DOHH2 (cell line): ENCODE data around the gene ZNF85.
"Not testable (repeated sequence)": the region's sequence is repeated elsewhere in the genome, so short reads cannot be mapped to it uniquely, and the experiment has no call there.

Experiments used
- H3F3A ChIP-seq: fragments of 200-600 bp; sonication (generic), shearing (Covaris generic); 2 replicates; pipeline ENCODE4 v1.6.0; 2016; ENCODE audit warnings: antibody characterized with exemption, mild to moderate bottlenecking; ENCODE audit not compliant: control insufficient read depth, insufficient read depth
- H3K27ac ChIP-seq: fragments of 200-600 bp; sonication (generic); 2 replicates; pipeline ENCODE4 v1.5.1; 2014; ENCODE audit warnings: low read depth, mild to moderate bottlenecking, low read length, moderate library complexity
- H3K27me3 ChIP-seq: fragments of 200-600 bp; sonication (generic); 2 replicates; pipeline ENCODE4 v1.6.1; 2014; ENCODE audit warnings: mild to moderate bottlenecking, low read length, mixed read lengths; ENCODE audit not compliant: control insufficient read depth
- H3K36me3 ChIP-seq: fragments of 200-600 bp; sonication (generic); 2 replicates; pipeline ENCODE4 v1.6.1; 2014; ENCODE audit warnings: mild to moderate bottlenecking, low read length, moderate library complexity, mixed read lengths; ENCODE audit not compliant: control insufficient read depth
- H3K4me1 ChIP-seq: fragments of 200-600 bp; sonication (generic); 2 replicates; pipeline ENCODE4 v1.6.1; 2014; ENCODE audit warnings: mild to moderate bottlenecking, low read length, mixed read lengths; ENCODE audit not compliant: control insufficient read depth
- H3K4me2 ChIP-seq: fragments of 200-600 bp; sonication (generic); 2 replicates; pipeline ENCODE4 v1.6.0; 2014; ENCODE audit warnings: mild to moderate bottlenecking, low read length, moderate library complexity
- H3K4me3 ChIP-seq: fragments of 200-600 bp; sonication (generic); 2 replicates; pipeline ENCODE4 v1.5.1; 2014; ENCODE audit warnings: mild to moderate bottlenecking, low read length, mixed read lengths
- H3K79me2 ChIP-seq: fragments of 200-600 bp; sonication (generic); 2 replicates; pipeline ENCODE4 v1.6.1; 2014; ENCODE audit warnings: mild to moderate bottlenecking, low read length, mixed read lengths; ENCODE audit not compliant: control insufficient read depth
- H3K9me2 ChIP-seq: fragments of 200-600 bp; sonication (generic); replicated peaks from 2 replicates; pipeline ENCODE4 v1.6.1; 2014; ENCODE audit warnings: mild to moderate bottlenecking, low read length, mixed read lengths; ENCODE audit not compliant: control insufficient read depth
- H3K9me3 ChIP-seq: fragments of 200-600 bp; sonication (generic); 2 replicates; pipeline ENCODE4 v1.6.1; 2014; ENCODE audit warnings: antibody characterized with exemption, low read length, mixed read lengths; ENCODE audit not compliant: control insufficient read depth, insufficient read depth
- H4K20me1 ChIP-seq: fragments of 200-600 bp; sonication (generic); 2 replicates; pipeline ENCODE4 v1.6.0; 2014; ENCODE audit warnings: low read depth, mild to moderate bottlenecking, antibody characterized with exemption, low read length, moderate library complexity; ENCODE audit not compliant: control insufficient read depth, insufficient read depth
- CTCF ChIP-seq: fragments of 200-600 bp; sonication (generic); IDR thresholded peaks from one replicate; pipeline ENCODE4 v1.5.1; 2014; ENCODE audit warnings: antibody characterized with exemption, mild to moderate bottlenecking, low read depth, low read length; ENCODE audit not compliant: poor library complexity, severe bottlenecking
- EZH2phosphoT487 ChIP-seq: fragments of 200-600 bp; sonication (generic); IDR thresholded peaks from 2 replicates; pipeline ENCODE4 v1.6.1; 2017; ENCODE audit warnings: borderline replicate concordance, mild to moderate bottlenecking, antibody characterized with exemption, low read length, moderate library complexity, mixed read lengths

Gene ZNF85

GRCh38 chr19:20925481-20925880 lies 2.4 kb downstream of the ZNF85 start:
- H3K4me3 ChIP-seq = no peak overlapping the region
- peaks cover 25% of the 10 kb centered on the region for H3K36me3 ChIP-seq
- H3F3A ChIP-seq = no peaks in the 10 kb centered on the region
- peaks cover 10% of the 10 kb centered on the region; the same call in 1 of the 2 replicates for H3K9me3 ChIP-seq
- no peak for TF ChIP-seq CTCF
- TF ChIP-seq EZH2phosphoT487 = no peak
- peaks cover 65% of the 10 kb centered on the region for H3K79me2 ChIP-seq
- peaks cover 18% of the 10 kb centered on the region for H3K4me1 ChIP-seq
- H3K9me2 ChIP-seq = no peaks in the 10 kb centered on the region
- no peak overlapping the region for H3K4me2 ChIP-seq
- H4K20me1 ChIP-seq = no peaks in the 10 kb centered on the region
- no peak overlapping the region for H3K27ac ChIP-seq
- H3K27me3 ChIP-seq = no peaks in the 10 kb centered on the region

- no peaks in the 10 kb centered on the region for H3K9me2 ChIP-seq
- peaks cover 33% of the 10 kb centered on the region for H3K36me3 ChIP-seq
- no peaks in the 10 kb centered on the region for H3K27me3 ChIP-seq
- no peaks in the 10 kb centered on the region for H4K20me1 ChIP-seq
- H3K27ac ChIP-seq = no peak overlapping the region
- peaks cover 10% of the 10 kb centered on the region; the same call in 1 of the 2 replicates for H3K9me3 ChIP-seq
- H3F3A ChIP-seq = no peaks in the 10 kb centered on the region
- peaks cover 75% of the 10 kb centered on the region for H3K79me2 ChIP-seq
- no peak overlapping the region for H3K4me3 ChIP-seq
- TF ChIP-seq CTCF (no peak), EZH2phosphoT487 (no peak)
- peaks cover 18% of the 10 kb centered on the region for H3K4me1 ChIP-seq
- no peak overlapping the region for H3K4me2 ChIP-seq
These were observed 3.7 kb downstream of the ZNF85 start for GRCh38 chr19:20926796-20927195.

GRCh38 chr19:20928371-20928770 lies 5.3 kb downstream of the ZNF85 start:
- H3K27ac ChIP-seq = no peak overlapping the region
- H3K79me2 ChIP-seq = peaks cover 82% of the 10 kb centered on the region
- H3K4me1 ChIP-seq = peaks cover 12% of the 10 kb centered on the region
- peaks cover 10% of the 10 kb centered on the region; the same call in 1 of the 2 replicates for H3K9me3 ChIP-seq
- no peak for TF ChIP-seq CTCF
- no peak for TF ChIP-seq EZH2phosphoT487
- H3K27me3 ChIP-seq = no peaks in the 10 kb centered on the region
- no peak overlapping the region for H3K4me3 ChIP-seq
- peaks cover 39% of the 10 kb centered on the region for H3K36me3 ChIP-seq
- H4K20me1 ChIP-seq = no peaks in the 10 kb centered on the region
- H3F3A ChIP-seq = no peaks in the 10 kb centered on the region
- no peak overlapping the region for H3K4me2 ChIP-seq
- no peaks in the 10 kb centered on the region for H3K9me2 ChIP-seq

GRCh38 chr19:20936322-20936947 lies 13.4 kb downstream of the ZNF85 start:
- not testable (repeated sequence) for H3K9me3 ChIP-seq, H3K9me2 ChIP-seq, H3F3A ChIP-seq, H3K4me1 ChIP-seq, H3K4me2 ChIP-seq, H3K27me3 ChIP-seq, H4K20me1 ChIP-seq, H3K27ac ChIP-seq, H3K4me3 ChIP-seq
- Histone ChIP-seq H3K79me2 (peaks cover 11% of the 10 kb centered on the region), H3K36me3 (peaks cover 62% of the 10 kb centered on the region)

- not testable (repeated sequence) for H3K4me2 ChIP-seq, H3K27ac ChIP-seq, H3K79me2 ChIP-seq, H3F3A ChIP-seq, H3K4me3 ChIP-seq, H4K20me1 ChIP-seq, H3K9me2 ChIP-seq, H3K4me1 ChIP-seq, H3K27me3 ChIP-seq
- H3K9me3 ChIP-seq = peaks cover 20% of the 10 kb centered on the region
- H3K36me3 ChIP-seq = peaks cover 21% of the 10 kb centered on the region
These were observed 29.6 kb downstream of the ZNF85 start for GRCh38 chr19:20952561-20953095.
